Endothelial cell of umbilical vein (primary cell): ENCODE results near the gene SUSD2. TPM values are rescaled to one million over a fixed set of nuclear protein-coding genes. Genes with fewer than 3 reads are reported as not detected.

Source experiments
- BruUV-seq: library from RNA; stranded (reverse); fragments of 400-500 nt; replicated peaks from 2 replicates; lab custom pipeline; 2021; lab: Mats Ljungman, UMichigan
- CTCF ChIA-PET: fragments of 300-600, 350-600 bp; sonication (Branson Sonifier 250); formaldehyde crosslinking; loops from one replicate; lab custom pipeline; 2021; ENCODE audit warnings: antibody characterized with exemption, inconsistent platforms; lab: Charles Lee
- POLR2A ChIA-PET: fragments of 300-600, 350-600 bp; sonication (Branson Sonifier 250); formaldehyde crosslinking; loops from one replicate; lab custom pipeline; 2021; ENCODE audit warnings: antibody characterized with exemption, inconsistent platforms; lab: Charles Lee
- DNase-seq: peaks from one replicate; pipeline ENCODE4 v3.0.0-alpha.2; 2011; ENCODE audit warnings: low read depth, low spot score
- FAIRE-seq: peaks from 2 replicates; lab custom pipeline; 2011; peaks lifted over from hg19 to GRCh38; lab: Jason Lieb, UNC
- H2AFZ ChIP-seq: 2 replicates; pipeline ENCODE4 v1.6.0; 2012; ENCODE audit warnings: low read depth, low read length, control low read depth, inconsistent platforms
- H3K27ac ChIP-seq: 2 replicates; pipeline ENCODE4 v1.5.1; 2011; ENCODE audit warnings: low read depth, mild to moderate bottlenecking, control low read depth, low read length, moderate library complexity; ENCODE audit not compliant: insufficient read depth
- H3K27me3 ChIP-seq, 2 experiments: 2 replicates each; pipeline versions ENCODE4 v1.6.0 to v1.6.1; 2011; ENCODE audit warnings: low read length in 2 of 2, mixed read lengths in 1 of 2; ENCODE audit not compliant: control insufficient read depth in 2 of 2, insufficient read depth in 2 of 2
- H3K36me3 ChIP-seq, 2 experiments: 2 replicates in 1 of 2; 3 replicates in 1 of 2; pipeline ENCODE4 v1.5.1; 2011; ENCODE audit warnings: low read length in 2 of 2, mild to moderate bottlenecking in 1 of 2, moderate library complexity in 1 of 2; ENCODE audit not compliant: control insufficient read depth in 2 of 2, insufficient read depth in 2 of 2; ENCODE audit errors: extremely low read depth in 1 of 2
- H3K4me1 ChIP-seq: 3 replicates; pipeline ENCODE4 v1.5.1; 2011; ENCODE audit warnings: mild to moderate bottlenecking, low read length; ENCODE audit not compliant: control insufficient read depth, insufficient read depth; ENCODE audit errors: extremely low read depth
- H3K4me2 ChIP-seq: 2 replicates; pipeline ENCODE4 v1.6.1; 2011; ENCODE audit warnings: low read length, control low read depth, mixed read lengths; ENCODE audit not compliant: insufficient read depth
- H3K4me3 ChIP-seq, 3 experiments: fragments of 200-600 bp in 1 of 3; sonication (generic), shearing (Covaris generic) in 1 of 3; replicated peaks in 1 of 3; 2 replicates each; pipeline ENCODE4 v1.5.1; 2011 to 2016; ENCODE audit warnings: control low read depth in 3 of 3, low read length in 3 of 3, mild to moderate bottlenecking in 2 of 3, inconsistent platforms in 1 of 3, low read depth in 1 of 3, moderate library complexity in 1 of 3; ENCODE audit not compliant: insufficient read depth in 1 of 3
- H3K79me2 ChIP-seq: 2 replicates; pipeline ENCODE4 v1.6.0; 2012; ENCODE audit warnings: low read length, inconsistent platforms; ENCODE audit not compliant: control insufficient read depth, insufficient read depth
- H3K9ac ChIP-seq: replicated peaks from 2 replicates; pipeline ENCODE3; 2011; ENCODE audit warnings: low read length, control low read depth; ENCODE audit not compliant: insufficient read depth; ENCODE audit errors: extremely low read depth
- H3K9me1 ChIP-seq: replicated peaks from 3 replicates; pipeline ENCODE4 v1.6.0; 2011; ENCODE audit warnings: mild to moderate bottlenecking, low read length; ENCODE audit not compliant: control insufficient read depth, insufficient read depth; ENCODE audit errors: extremely low read depth
- H3K9me3 ChIP-seq: replicated peaks from 2 replicates; pipeline ENCODE4 v1.5.1; 2012; ENCODE audit warnings: low read length, inconsistent platforms; ENCODE audit not compliant: control insufficient read depth, insufficient read depth
- H4K20me1 ChIP-seq: replicated peaks from 2 replicates; pipeline ENCODE3; 2011; ENCODE audit warnings: mild to moderate bottlenecking, low read length; ENCODE audit not compliant: control insufficient read depth, insufficient read depth; ENCODE audit errors: extremely low read depth
- CTCF ChIP-seq, 2 donors: IDR thresholded peaks; 1 replicate in 1 of 2; 2 replicates in 1 of 2; pipeline ENCODE4 v1.5.1; 2011; ENCODE audit warnings: low read length in 2 of 2, mild to moderate bottlenecking in 2 of 2, moderate library complexity in 2 of 2, control low read depth in 1 of 2, inconsistent platforms in 1 of 2, low read depth in 1 of 2; ENCODE audit not compliant: insufficient read depth in 1 of 2; ENCODE audit errors: extremely low read depth in 1 of 2
- EZH2 ChIP-seq: IDR thresholded peaks from 2 replicates; pipeline ENCODE4 v1.6.1; 2012; ENCODE audit warnings: borderline replicate concordance, low read depth, mild to moderate bottlenecking, moderate library complexity, low read length, inconsistent platforms; ENCODE audit not compliant: severe bottlenecking
- FOS ChIP-seq: IDR thresholded peaks from 2 replicates; pipeline ENCODE4 v1.6.1; 2011; ENCODE audit warnings: mild to moderate bottlenecking, low read length, moderate library complexity, borderline replicate concordance; ENCODE audit not compliant: insufficient read depth
- GATA2 ChIP-seq: IDR thresholded peaks from 2 replicates; pipeline ENCODE4 v1.7.0; 2011; ENCODE audit warnings: low read depth, mild to moderate bottlenecking, moderate library complexity, mixed read lengths, low read length; ENCODE audit not compliant: insufficient read length, insufficient read depth
- JUN ChIP-seq: IDR thresholded peaks from 2 replicates; pipeline ENCODE4 v1.6.1; 2011; ENCODE audit warnings: borderline replicate concordance, low read depth; ENCODE audit not compliant: insufficient read length, insufficient read depth
- MAX ChIP-seq: IDR thresholded peaks from 2 replicates; pipeline ENCODE4 v1.6.1; 2011; ENCODE audit not compliant: insufficient read depth, insufficient read length
- MYC ChIP-seq: IDR thresholded peaks from one replicate; pipeline ENCODE4 v1.6.1; 2011; ENCODE audit warnings: mild to moderate bottlenecking, low read depth, low read length
- POLR2A ChIP-seq: IDR thresholded peaks from 2 replicates; pipeline ENCODE4 v1.6.1; 2012; ENCODE audit warnings: low read depth, mild to moderate bottlenecking, control low read depth, low read length
- POLR2AphosphoS5 ChIP-seq: IDR thresholded peaks from 2 replicates; pipeline ENCODE4 v1.6.1; 2012; ENCODE audit warnings: low read depth, mild to moderate bottlenecking, control low read depth, low read length, moderate library complexity; ENCODE audit not compliant: insufficient read depth
- dilution Hi-C: fragments of 300-500 bp; cut with MboI; formaldehyde crosslinking; loops from one replicate; pipeline ENCODE4 v1.15.0; 2019; ENCODE audit warnings: low sequenced_read_pairs; ENCODE audit not compliant: extremely low pct_ligation_motif_present
- intact Hi-C: fragments of 100-400 bp; cut with micrococcal nuclease; formaldehyde crosslinking; loops from one replicate; pipeline ENCODE4 v1.10.0; 2022
- polyA plus RNA-seq, 4 experiments: library from polyadenylated mRNA; depleted of rRNA in 3 of 4; stranded (reverse) in 3 of 4; unstranded in 1 of 4; fragments of >200 nt; gene quantifications; 2 replicates each; pipeline versions ENCODE4 v1.2.1 to v1.2.3, GENCODE V29; 2011 to 2012; ENCODE audit warnings: missing spikeins in 1 of 4
- total RNA-seq: library from RNA; stranded (reverse); gene quantifications from 2 replicates; pipeline ENCODE4 v1.2.3, GENCODE V29; 2021

Gene SUSD2
- total and polyA plus RNA-seq, 2 donors (not counting 3 experiments of a cell fraction or from before 2014, with no cell fraction given) = 0.26 to 0.27 TPM

GRCh38 chr22:24153959-24154358 lies 27.3 kb upstream of the SUSD2 start:
- H3K27me3 ChIP-seq = no peaks in the 10 kb centered on the region
- H3K4me2 ChIP-seq = no peak overlapping the region
- H3K4me3 ChIP-seq = no peak overlapping the region
- H4K20me1 ChIP-seq = no peaks in the 10 kb centered on the region
- no peak overlapping the region for H2AFZ ChIP-seq
- no TSS peak for BruUV-seq
- intact Hi-C loops (no loop called here), dilution Hi-C loops (no loop called here)
- no peaks in the 10 kb centered on the region for H3K9me1 ChIP-seq
- POLR2A ChIA-PET = no interaction called here
- no peak for FAIRE-seq
- peaks cover 13% of the 10 kb centered on the region for H3K4me1 ChIP-seq
- H3K9ac ChIP-seq = no peak overlapping the region
- no peaks in the 10 kb centered on the region for H3K36me3 ChIP-seq
- no peak for DNase-seq
- TF ChIP-seq CTCF (IDR thresholded peaks at IDR 0.05; ENCODE audit: extremely low read depth in 1 of 2, insufficient read depth in 1 of 2, low read depth in 1 of 2, low read length in 2 of 2) (no peak), JUN (no peak), GATA2 (no peak), MYC (no peak), POLR2A (no peak), MAX (no peak), FOS (no peak), EZH2 (no peak), POLR2AphosphoS5 (no peak)
- CTCF ChIA-PET = interaction anchor here (1.0 to 4.8 kb wide), 2 partner anchors 10 to 21 kb away, joined by 3 to 40 read pairs; no protein-coding TSS in a partner anchor
- peaks cover 4% of the 10 kb centered on the region for H3K79me2 ChIP-seq
- no peaks in the 10 kb centered on the region for H3K9me3 ChIP-seq
- H3K27ac ChIP-seq = no peak overlapping the region
